Suprapubic skin (tissue), 4 donors: Measurements from ENCODE around the gene DSCAM. TPM values are rescaled to one million over a fixed set of nuclear protein-coding genes. Genes with fewer than 3 reads are reported as not detected.

Experiments used
- DNase-seq, 2 donors: peaks; one replicate each; pipeline ENCODE4 v3.0.0-alpha.2; 2019; ENCODE audit warnings: low spot score in 2 of 2
- H3K27ac ChIP-seq: fragments of 200-600 bp; sonication (generic); one replicate; pipeline ENCODE4 v1.5.1; 2019
- H3K27me3 ChIP-seq: fragments of 200-600 bp; sonication (generic); one replicate; pipeline ENCODE4 v1.5.1; 2019
- H3K36me3 ChIP-seq: fragments of 200-600 bp; sonication (generic); one replicate; pipeline ENCODE4 v1.5.1; 2019
- H3K4me1 ChIP-seq: fragments of 200-600 bp; sonication (generic); one replicate; pipeline ENCODE4 v1.5.1; 2019
- H3K4me3 ChIP-seq: fragments of 200-600 bp; sonication (generic); one replicate; pipeline ENCODE4 v1.5.1; 2019; ENCODE audit warnings: mild to moderate bottlenecking
- H3K9me3 ChIP-seq: fragments of 200-600 bp; sonication (generic); one replicate; pipeline ENCODE4 v1.5.1; 2019
- CTCF ChIP-seq, 2 donors: fragments of 200-600 bp in 1 of 2; fragments of 450-650 bp in 1 of 2; sonication (generic) in 1 of 2; IDR thresholded peaks; one replicate each; pipeline ENCODE4 v1.5.1; 2016 to 2019; ENCODE audit warnings: antibody characterized with exemption in 2 of 2, mild to moderate bottlenecking in 1 of 2, moderate library complexity in 1 of 2
- EP300 ChIP-seq: sonication (generic); formaldehyde crosslinking; IDR thresholded peaks from one replicate; pipeline ENCODE4 v1.6.1; 2017; ENCODE audit warnings: antibody characterized with exemption
- POLR2A ChIP-seq, 2 donors: fragments of 450-650 bp; IDR thresholded peaks; one replicate each; pipeline ENCODE4 v1.6.1; 2017; ENCODE audit warnings: antibody characterized with exemption in 2 of 2, mild to moderate bottlenecking in 2 of 2, moderate library complexity in 2 of 2
- POLR2AphosphoS5 ChIP-seq, 3 donors: sonication (generic); formaldehyde crosslinking; IDR thresholded peaks; one replicate each; pipeline ENCODE4 v1.6.1; 2017; ENCODE audit warnings: antibody characterized with exemption in 3 of 3
- WGBS: methylation state at CpG from one replicate; pipeline ENCODE4 v1.1.5; 2018; 5-methylcytosine and 5-hydroxymethylcytosine counted together
- total RNA-seq, 4 donors: library from RNA; depleted of rRNA; stranded (reverse); fragments of >200 nt; gene quantifications; one replicate each; pipeline ENCODE4 v1.1.0, GENCODE V29; 2016

Gene DSCAM
- total RNA-seq, 4 donors from 2014 or later = 0.08 TPM; not detected in 3

GRCh38 chr21:40200946-40201345 lies 646.0 kb downstream of the DSCAM start:
- no peak for DNase-seq
- Histone ChIP-seq H3K27me3 (no peaks in the 10 kb centered on the region), H3K4me1 (no peaks in the 10 kb centered on the region), H3K27ac (no peak overlapping the region), H3K4me3 (no peak overlapping the region), H3K9me3 (no peaks in the 10 kb centered on the region), H3K36me3 (no peaks in the 10 kb centered on the region)
- 18% methylated on average over 2 of the region's 2 CpGs for WGBS
- TF ChIP-seq EP300 (no peak), CTCF (IDR thresholded peaks at IDR 0.05) (no peak), POLR2A (IDR thresholded peaks at IDR 0.05) (no peak), POLR2AphosphoS5 (IDR thresholded peaks at IDR 0.05) (no peak)

GRCh38 chr21:40200126-40200525 lies 646.8 kb downstream of the DSCAM start:
- Histone ChIP-seq H3K9me3 (no peaks in the 10 kb centered on the region), H3K4me3 (no peak overlapping the region), H3K4me1 (no peaks in the 10 kb centered on the region), H3K36me3 (no peaks in the 10 kb centered on the region), H3K27me3 (no peaks in the 10 kb centered on the region), H3K27ac (no peak overlapping the region)
- 72% methylated on average over 1 of the region's 1 CpG for WGBS
- TF ChIP-seq CTCF (IDR thresholded peaks at IDR 0.05) (no peak), POLR2A (IDR thresholded peaks at IDR 0.05) (no peak), EP300 (no peak), POLR2AphosphoS5 (IDR thresholded peaks at IDR 0.05) (no peak)
- DNase-seq = no peak

- Histone ChIP-seq H3K27ac (no peak overlapping the region), H3K4me1 (no peaks in the 10 kb centered on the region), H3K27me3 (no peaks in the 10 kb centered on the region), H3K4me3 (no peak overlapping the region), H3K36me3 (no peaks in the 10 kb centered on the region), H3K9me3 (no peaks in the 10 kb centered on the region)
- WGBS = 71% methylated on average over 4 of the region's 4 CpGs
- TF ChIP-seq POLR2A (IDR thresholded peaks at IDR 0.05) = no peak
- TF ChIP-seq POLR2AphosphoS5 (IDR thresholded peaks at IDR 0.05) = no peak
- TF ChIP-seq CTCF (IDR thresholded peaks at IDR 0.05) = no peak
- no peak for TF ChIP-seq EP300
- no peak for DNase-seq
Measured at GRCh38 chr21:40194185-40194980, 652.6 kb downstream of the DSCAM start.

- TF ChIP-seq POLR2AphosphoS5 (IDR thresholded peaks at IDR 0.05) = no peak
- TF ChIP-seq POLR2A (IDR thresholded peaks at IDR 0.05) = no peak
- TF ChIP-seq EP300 = no peak
- no peak for TF ChIP-seq CTCF (IDR thresholded peaks at IDR 0.05)
- WGBS = 71% methylated on average over 3 of the region's 3 CpGs
- Histone ChIP-seq H3K27ac (no peak overlapping the region), H3K4me3 (no peak overlapping the region), H3K9me3 (no peaks in the 10 kb centered on the region), H3K27me3 (no peaks in the 10 kb centered on the region), H3K36me3 (no peaks in the 10 kb centered on the region), H3K4me1 (no peaks in the 10 kb centered on the region)
- DNase-seq = no peak
Measured at GRCh38 chr21:40191616-40192015, 655.3 kb downstream of the DSCAM start.

GRCh38 chr21:40191196-40191595 lies 655.8 kb downstream of the DSCAM start:
- no peak for DNase-seq
- WGBS = 73% methylated on average over 3 of the region's 3 CpGs
- Histone ChIP-seq H3K27me3 (no peaks in the 10 kb centered on the region), H3K4me1 (no peaks in the 10 kb centered on the region), H3K4me3 (no peak overlapping the region), H3K27ac (no peak overlapping the region), H3K9me3 (no peaks in the 10 kb centered on the region), H3K36me3 (no peaks in the 10 kb centered on the region)
- TF ChIP-seq EP300 (no peak), POLR2A (IDR thresholded peaks at IDR 0.05) (no peak), POLR2AphosphoS5 (IDR thresholded peaks at IDR 0.05) (no peak), CTCF (IDR thresholded peaks at IDR 0.05) (no peak)
